ENCODE data around the gene SUPV3L1. TPM values are rescaled to one million over a fixed set of nuclear protein-coding genes. Genes with fewer than 3 reads are reported as not detected.

The SUPV3L1 gene
- total RNA-seq, 3 donors from 2014 or later (not counting 1 experiment from before 2014, with no cell fraction given): 56.6 to 104 (median 67.1) TPM

- no peak overlapping the region for H3K27ac ChIP-seq (ENCODE audit: low read length)
- H3K27me3 ChIP-seq (ENCODE audit: control insufficient read depth, insufficient read depth, low read length): no peaks in the 10 kb centered on the region
- DNase-seq (no peak), ATAC-seq (no peak)
- H3K4me1 ChIP-seq (ENCODE audit: control insufficient read depth, insufficient read depth, low read length): peaks cover 17% of the 10 kb centered on the region
- no peak overlapping the region for H3K4me3 ChIP-seq (ENCODE audit: low read length)
- H3K36me3 ChIP-seq (ENCODE audit: control insufficient read depth, insufficient read depth, low read length): peaks cover 10% of the 10 kb centered on the region
- Mint-ChIP-seq H3K27me3 (ENCODE audit: low read depth in 2 of 2) (no peaks in the 10 kb centered on the region), H3K27ac (peak overlapping the region in 1 of 2 donors; percentile 35), H3K4me3 (no peak overlapping the region), H3K4me1 (peaks cover 26 to 31% of the 10 kb centered on the region in 2 donors), H3K36me3 (no peaks in the 10 kb centered on the region), H3K9me3 (no peaks in the 10 kb centered on the region)
- intact Hi-C loops (cut with micrococcal nuclease): no loop called here
- TF ChIP-seq CTCF (IDR thresholded peaks at IDR 0.05): no peak
- WGBS (ENCODE audit: insufficient coverage): 90% methylated on average over 2 of the region's 2 CpGs
- no peaks in the 10 kb centered on the region for H3K9me3 ChIP-seq (ENCODE audit: control insufficient read depth, insufficient read depth, low read length)
These were observed 3.2 kb upstream of the SUPV3L1 start for GRCh38 chr10:69176823-69177222.

GRCh38 chr10:69179089-69179742 is 818 bp upstream of the SUPV3L1 start:
- Mint-ChIP-seq H3K4me1 (peaks cover 37 to 50% of the 10 kb centered on the region in 2 donors), H3K4me3 (peak overlapping the region; percentile 95), H3K27ac (peak overlapping the region; percentile 98 to 99), H3K9me3 (no peaks in the 10 kb centered on the region), H3K36me3 (no peaks in the 10 kb centered on the region), H3K27me3 (ENCODE audit: low read depth in 2 of 2) (no peaks in the 10 kb centered on the region)
- TF ChIP-seq CTCF (IDR thresholded peaks at IDR 0.05): no peak
- no peaks in the 10 kb centered on the region for H3K27me3 ChIP-seq (ENCODE audit: control insufficient read depth, insufficient read depth, low read length)
- 37% methylated on average over 20 of the region's 21 CpGs for WGBS (ENCODE audit: insufficient coverage)
- intact Hi-C loops (cut with micrococcal nuclease): loop anchor here (1.0 to 2.0 kb wide), 3 partner anchors 43 to 90 kb away; partner anchors contain the start of gene VPS26A
- H3K27ac ChIP-seq (ENCODE audit: low read length): peak overlapping the region; percentile 92
- peak; percentile 58 to 88 for DNase-seq
- no peaks in the 10 kb centered on the region for H3K9me3 ChIP-seq (ENCODE audit: control insufficient read depth, insufficient read depth, low read length)
- peak; percentile 68 to 84 (median 75) for ATAC-seq
- peaks cover 4% of the 10 kb centered on the region for H3K36me3 ChIP-seq (ENCODE audit: control insufficient read depth, insufficient read depth, low read length)
- peaks cover 19% of the 10 kb centered on the region for H3K4me1 ChIP-seq (ENCODE audit: control insufficient read depth, insufficient read depth, low read length)
- H3K4me3 ChIP-seq (ENCODE audit: low read length): peak overlapping the region; percentile 86

- Mint-ChIP-seq H3K27ac (peak overlapping the region; percentile 98 to 99), H3K36me3 (no peaks in the 10 kb centered on the region), H3K27me3 (ENCODE audit: low read depth in 2 of 2) (no peaks in the 10 kb centered on the region), H3K4me1 (peaks cover 49 to 65% of the 10 kb centered on the region in 2 donors), H3K9me3 (no peaks in the 10 kb centered on the region), H3K4me3 (peak overlapping the region; percentile 95)
- Histone ChIP-seq H3K27me3 (ENCODE audit: control insufficient read depth, insufficient read depth, low read length) (no peaks in the 10 kb centered on the region), H3K4me3 (ENCODE audit: low read length) (peak overlapping the region; percentile 86), H3K36me3 (ENCODE audit: control insufficient read depth, insufficient read depth, low read length) (peaks cover 4% of the 10 kb centered on the region), H3K4me1 (ENCODE audit: control insufficient read depth, insufficient read depth, low read length) (peaks cover 19% of the 10 kb centered on the region), H3K9me3 (ENCODE audit: control insufficient read depth, insufficient read depth, low read length) (no peaks in the 10 kb centered on the region), H3K27ac (ENCODE audit: low read length) (peak overlapping the region; percentile 92)
- ATAC-seq (no peak), DNase-seq (peak in 1 of 2 donors; percentile 45)
- TF ChIP-seq CTCF (IDR thresholded peaks at IDR 0.05): no peak
- intact Hi-C loops (cut with micrococcal nuclease): no loop called here
- WGBS (ENCODE audit: insufficient coverage): 3% methylated on average over 29 of the region's 29 CpGs
These were observed 631 bp downstream of the SUPV3L1 start for GRCh38 chr10:69180525-69181204.

All from natural killer cell (primary cell).